GM20000 (cell line): ENCODE results near the gene FKBP10.

ENCODE experiments used
- DNase-seq: peaks from one replicate; pipeline ENCODE4 v3.0.0; 2012; ENCODE audit warnings: low spot score
- CTCF ChIP-seq: IDR thresholded peaks from 2 replicates; pipeline ENCODE4 v1.5.1; 2012; ENCODE audit warnings: mild to moderate bottlenecking, control low read depth; ENCODE audit errors: extremely low read depth, missing control alignments

The FKBP10 gene

GRCh38 chr17:41864836-41865595 is 52.2 kb downstream of the FKBP10 start, which contains the start of gene KLHL11:
Gene KLHL11, minus strand, starts transcription at chr17:41865423. Its CDS starts 53 bp downstream, at chr17:41865370.
- no peak for TF ChIP-seq CTCF
- DNase-seq = peak; percentile 96

GRCh38 chr17:41865596-41865893 is 52.7 kb downstream of the FKBP10 start:
- no peak for TF ChIP-seq CTCF

DNA sequence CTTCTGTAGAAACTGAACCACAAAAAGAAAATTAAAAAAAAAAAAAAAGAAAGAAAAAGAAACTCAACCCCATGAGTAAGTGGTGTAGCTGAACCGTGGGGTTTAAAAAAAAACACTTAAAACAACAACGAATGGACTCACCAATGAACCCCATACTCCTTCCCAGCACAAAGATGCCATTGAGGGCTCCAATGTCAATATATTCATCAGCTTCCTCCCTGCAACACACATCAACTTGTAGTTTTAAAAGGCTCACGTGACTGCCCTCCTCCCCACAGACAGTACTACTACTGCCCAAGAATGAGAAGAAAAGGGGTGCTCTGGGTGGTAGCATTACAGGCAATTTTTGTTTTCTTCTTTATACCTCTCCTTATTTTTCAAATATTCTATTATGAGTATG is 55.8 kb downstream of the FKBP10 start:
- no peak for TF ChIP-seq CTCF
- DNase-seq = no peak

More at GRCh38 chr17:41865596-41865893, 52.7 kb downstream of the FKBP10 start:
- no peak for DNase-seq

GRCh38 chr17:41869426-41869825 is 56.6 kb downstream of the FKBP10 start:
- no peak for DNase-seq
- no peak for TF ChIP-seq CTCF

GRCh38 chr17:41870097-41870496 is 57.3 kb downstream of the FKBP10 start:
- TF ChIP-seq CTCF = no peak

GRCh38 chr17:41870627-41871026 is 57.8 kb downstream of the FKBP10 start:
- TF ChIP-seq CTCF = no peak
- no peak for DNase-seq

More at GRCh38 chr17:41870097-41870496, 57.3 kb downstream of the FKBP10 start:
- no peak for DNase-seq

DNA sequence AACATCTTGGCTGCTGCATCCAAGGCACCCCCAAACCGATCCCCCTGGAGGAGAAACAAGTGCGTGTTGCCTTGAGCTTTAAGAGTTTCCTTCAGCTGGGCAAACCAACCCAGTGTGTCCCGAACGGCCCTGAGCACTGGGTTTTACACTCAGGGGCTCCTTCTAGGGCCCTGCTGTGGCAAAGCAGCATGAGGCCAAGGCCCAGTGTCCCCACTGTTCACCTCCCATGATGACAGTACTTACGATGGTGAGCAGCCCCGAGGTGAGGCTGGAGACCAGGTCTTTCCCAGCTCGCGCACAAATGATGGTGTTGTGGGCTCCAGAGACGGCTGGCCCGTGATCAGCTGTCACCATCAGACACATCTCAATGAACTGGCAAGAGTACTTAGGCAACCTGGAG is 59.0 kb downstream of the FKBP10 start:
- DNase-seq = no peak
- no peak for TF ChIP-seq CTCF
